ENCODE data around the gene DIS3L2.

DIS3L2 gene

GRCh38 chr2:232103140-232103737 is 141.7 kb downstream of the DIS3L2 start:
- no peaks in the 10 kb centered on the region for H3K27me3 ChIP-seq (ENCODE audit: insufficient read depth, low read length)
- H3K9ac ChIP-seq (ENCODE audit: low read length), result no peak overlapping the region
- no peaks in the 10 kb centered on the region for H3K9me2 ChIP-seq (ENCODE audit: low read depth, low read length)
- no peaks in the 10 kb centered on the region for H3K79me2 ChIP-seq (ENCODE audit: insufficient read depth, low read length)
- TF ChIP-seq CTCF (IDR thresholded peaks at IDR 0.05; ENCODE audit: low read length) (no peak), EZH2 (IDR thresholded peaks at IDR 0.05; ENCODE audit: borderline replicate concordance, low read length) (no peak)
- H3K4me1 ChIP-seq (ENCODE audit: insufficient read depth, low read length, severe bottlenecking), result peaks cover 5% of the 10 kb centered on the region
- no peaks in the 10 kb centered on the region for H3K36me3 ChIP-seq (ENCODE audit: insufficient read depth, low read length)
- no peak overlapping the region for H3K27ac ChIP-seq (ENCODE audit: low read depth, low read length, poor library complexity, severe bottlenecking)
- H3K4me2 ChIP-seq (ENCODE audit: low read length), result no peak overlapping the region
- no peaks in the 10 kb centered on the region for H4K20me1 ChIP-seq (ENCODE audit: insufficient read depth, low read length)
- H2AFZ ChIP-seq (ENCODE audit: low read length), result no peak overlapping the region
- no peak overlapping the region for H3K4me3 ChIP-seq (ENCODE audit: low read depth, low read length, poor library complexity, severe bottlenecking)
- no peaks in the 10 kb centered on the region for H3F3A ChIP-seq (ENCODE audit: insufficient read depth, low read length)
- H3K9me3 ChIP-seq (ENCODE audit: low read length), result no peaks in the 10 kb centered on the region

- no peaks in the 10 kb centered on the region for H3F3A ChIP-seq (ENCODE audit: insufficient read depth, low read length)
- H3K4me1 ChIP-seq (ENCODE audit: insufficient read depth, low read length, severe bottlenecking), result peaks cover 5% of the 10 kb centered on the region
- H3K36me3 ChIP-seq (ENCODE audit: insufficient read depth, low read length), result no peaks in the 10 kb centered on the region
- H4K20me1 ChIP-seq (ENCODE audit: insufficient read depth, low read length), result no peaks in the 10 kb centered on the region
- TF ChIP-seq CTCF (IDR thresholded peaks at IDR 0.05; ENCODE audit: low read length), result no peak
- no peak for TF ChIP-seq EZH2 (IDR thresholded peaks at IDR 0.05; ENCODE audit: borderline replicate concordance, low read length)
- H3K4me3 ChIP-seq (ENCODE audit: low read depth, low read length, poor library complexity, severe bottlenecking), result no peak overlapping the region
- H3K27me3 ChIP-seq (ENCODE audit: insufficient read depth, low read length), result no peaks in the 10 kb centered on the region
- H3K9me3 ChIP-seq (ENCODE audit: low read length), result no peaks in the 10 kb centered on the region
- no peak overlapping the region for H3K9ac ChIP-seq (ENCODE audit: low read length)
- no peak overlapping the region for H3K4me2 ChIP-seq (ENCODE audit: low read length)
- no peak overlapping the region for H3K27ac ChIP-seq (ENCODE audit: low read depth, low read length, poor library complexity, severe bottlenecking)
- no peak overlapping the region for H2AFZ ChIP-seq (ENCODE audit: low read length)
- no peaks in the 10 kb centered on the region for H3K79me2 ChIP-seq (ENCODE audit: insufficient read depth, low read length)
- no peaks in the 10 kb centered on the region for H3K9me2 ChIP-seq (ENCODE audit: low read depth, low read length)
Measured at GRCh38 chr2:232104076-232104646, 142.6 kb downstream of the DIS3L2 start.

- no peaks in the 10 kb centered on the region for H3F3A ChIP-seq (ENCODE audit: insufficient read depth, low read length)
- no peak overlapping the region for H3K27ac ChIP-seq (ENCODE audit: low read depth, low read length, poor library complexity, severe bottlenecking)
- H3K9me3 ChIP-seq (ENCODE audit: low read length), result no peaks in the 10 kb centered on the region
- no peaks in the 10 kb centered on the region for H3K79me2 ChIP-seq (ENCODE audit: insufficient read depth, low read length)
- no peaks in the 10 kb centered on the region for H3K36me3 ChIP-seq (ENCODE audit: insufficient read depth, low read length)
- H3K27me3 ChIP-seq (ENCODE audit: insufficient read depth, low read length), result no peaks in the 10 kb centered on the region
- H3K4me1 ChIP-seq (ENCODE audit: insufficient read depth, low read length, severe bottlenecking), result peaks cover 1% of the 10 kb centered on the region
- H3K9me2 ChIP-seq (ENCODE audit: low read depth, low read length), result no peaks in the 10 kb centered on the region
- H4K20me1 ChIP-seq (ENCODE audit: insufficient read depth, low read length), result no peaks in the 10 kb centered on the region
- no peak overlapping the region for H2AFZ ChIP-seq (ENCODE audit: low read length)
- no peak for TF ChIP-seq CTCF (IDR thresholded peaks at IDR 0.05; ENCODE audit: low read length)
- TF ChIP-seq EZH2 (IDR thresholded peaks at IDR 0.05; ENCODE audit: borderline replicate concordance, low read length), result no peak
- no peak overlapping the region for H3K4me3 ChIP-seq (ENCODE audit: low read depth, low read length, poor library complexity, severe bottlenecking)
- no peak overlapping the region for H3K4me2 ChIP-seq (ENCODE audit: low read length)
- H3K9ac ChIP-seq (ENCODE audit: low read length), result no peak overlapping the region
Measured at GRCh38 chr2:232111551-232111950, 150.0 kb downstream of the DIS3L2 start.

All from OCI-LY1 (cell line).